HG03103 (cell line): ENCODE results near the gene ZNF670.
"Not testable (repeated sequence)": the region's sequence is repeated elsewhere in the genome, so short reads cannot be mapped to it uniquely, and the experiment has no call there.

ENCODE experiments used
- ATAC-seq: cut with Tn5 transposase; IDR thresholded peaks from one replicate; pipeline ENCODE4 v1.9.1; 2021; ENCODE audit warnings: low read depth; ENCODE audit not compliant: unreplicated experiment

The ZNF670 gene

DNA sequence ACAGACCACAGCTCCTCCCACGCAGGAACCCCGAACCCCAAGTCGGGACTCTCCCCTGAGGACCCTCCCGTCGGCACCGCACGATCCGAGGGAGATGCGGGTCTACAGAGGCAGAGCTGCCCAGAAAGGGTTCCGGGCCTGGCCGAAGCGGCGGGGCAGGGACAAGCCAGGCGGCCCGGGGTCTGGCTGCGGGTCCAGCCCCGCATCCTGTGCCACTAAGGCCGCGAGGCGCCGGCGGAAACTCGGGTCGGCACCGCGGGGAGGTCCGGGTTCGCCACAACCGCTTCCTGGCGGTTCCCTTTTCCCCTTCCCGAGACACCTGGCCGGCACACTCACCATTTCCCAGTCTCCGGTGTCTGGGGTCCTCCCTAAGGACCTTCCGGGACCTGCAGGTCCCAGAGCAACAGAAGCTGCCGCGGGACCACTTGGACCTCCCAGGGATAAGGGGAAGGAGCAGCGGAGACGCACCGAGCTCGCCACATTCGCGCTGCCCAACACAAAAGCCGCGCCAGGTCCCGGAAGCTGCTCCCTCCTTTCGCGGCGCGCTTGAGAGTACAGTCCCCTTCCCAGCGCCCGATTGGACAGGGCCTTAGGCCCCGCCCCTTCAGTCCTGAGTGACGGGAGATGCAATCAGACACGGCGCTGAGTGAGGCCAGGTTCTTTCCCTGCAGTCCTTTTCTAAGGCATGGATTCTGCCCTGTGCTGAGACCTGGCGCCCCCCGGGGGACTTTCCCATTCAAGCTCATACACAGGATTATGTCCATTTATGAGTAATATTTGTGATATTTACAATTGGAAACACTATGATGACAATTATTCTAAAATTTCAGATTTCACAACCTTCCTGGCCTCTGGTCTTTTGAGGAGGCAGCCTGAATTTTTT lies at the start of gene ZNF670:
TSS of gene ZNF670 (minus strand) at position 554 of the 883 bp plus-strand sequence. CDS start at position 339, 215 bp downstream.
- peak; percentile 99 for ATAC-seq

DNA sequence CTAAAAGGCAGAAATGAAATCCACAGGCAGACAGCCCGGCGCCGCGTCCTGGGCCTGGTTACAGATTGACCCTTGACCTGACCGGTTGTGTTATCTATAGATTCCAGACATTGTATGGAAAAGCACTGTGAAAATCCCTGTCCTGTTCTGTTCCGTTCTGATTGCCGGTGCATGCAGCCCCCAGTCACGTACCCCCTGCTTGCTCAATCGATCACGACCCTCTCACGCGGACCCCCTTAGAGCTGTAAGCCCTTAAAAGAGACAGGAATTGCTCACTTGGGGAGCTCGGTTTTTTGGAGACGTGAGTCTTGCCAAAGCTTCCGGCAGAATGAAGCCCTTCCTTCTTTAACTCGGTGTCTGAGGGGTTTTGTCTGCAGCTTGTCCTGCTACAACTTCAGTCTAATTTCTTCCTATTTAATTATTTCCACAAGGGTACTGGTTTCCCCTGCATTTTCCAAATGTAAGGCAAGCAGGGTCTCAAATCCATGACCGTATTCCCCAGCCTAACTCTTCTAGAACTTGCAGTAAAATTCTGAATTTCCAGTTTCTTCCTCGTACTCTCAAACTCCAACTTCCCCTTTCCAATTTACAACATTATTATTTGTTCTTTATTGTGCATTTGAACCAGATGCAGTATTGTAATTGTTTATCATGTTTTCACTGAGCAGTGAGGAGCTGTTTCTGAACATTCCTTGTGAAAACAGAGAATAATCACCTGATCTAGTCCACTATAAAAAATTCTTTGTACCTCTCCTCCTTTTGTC lies 49.1 kb upstream of the ZNF670 start:
- ATAC-seq, result not testable (repeated sequence)

DNA sequence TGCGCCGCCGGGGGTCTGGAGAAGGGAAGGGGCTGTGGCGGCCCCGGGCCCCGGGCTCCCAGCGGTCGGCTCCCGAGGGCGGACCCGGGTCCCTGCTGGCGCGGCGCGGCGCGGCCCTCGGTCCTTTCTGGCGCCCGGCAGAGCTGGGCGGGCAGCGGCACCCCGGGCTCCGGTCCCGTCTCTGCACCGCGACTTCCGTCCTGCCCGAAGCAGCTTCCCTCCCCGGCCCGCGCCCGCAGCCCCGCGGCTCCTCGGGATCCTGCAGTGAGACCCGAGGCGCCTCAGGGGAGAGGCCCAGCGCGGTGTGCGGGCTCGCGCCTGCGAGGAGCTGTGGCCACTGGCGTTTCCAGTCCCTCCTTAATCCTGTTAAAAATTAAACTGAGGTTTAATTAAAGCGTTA lies 48.0 kb upstream of the ZNF670 start:
- ATAC-seq, result peak; percentile 38

DNA sequence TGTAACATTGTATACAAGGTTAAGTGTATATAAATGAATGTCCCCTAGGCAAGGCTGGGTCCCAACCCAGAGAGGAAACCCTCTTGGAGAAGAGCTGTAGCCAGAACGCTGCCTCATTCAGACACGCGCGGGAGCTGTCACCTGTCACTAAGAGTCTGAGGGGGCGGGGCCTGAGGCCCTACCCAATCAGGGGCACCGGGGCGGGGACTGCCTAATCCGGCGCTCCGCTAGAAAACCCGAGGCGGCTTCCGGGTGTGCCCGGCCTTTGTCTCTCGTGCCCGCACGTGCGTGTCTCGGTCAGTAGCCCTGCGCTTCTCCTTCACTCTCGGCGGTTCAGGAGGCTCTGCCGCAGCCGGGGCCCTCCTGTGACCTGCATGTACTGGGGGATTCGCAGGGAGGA lies 47.6 kb upstream of the ZNF670 start:
- ATAC-seq, result peak; percentile 98

DNA sequence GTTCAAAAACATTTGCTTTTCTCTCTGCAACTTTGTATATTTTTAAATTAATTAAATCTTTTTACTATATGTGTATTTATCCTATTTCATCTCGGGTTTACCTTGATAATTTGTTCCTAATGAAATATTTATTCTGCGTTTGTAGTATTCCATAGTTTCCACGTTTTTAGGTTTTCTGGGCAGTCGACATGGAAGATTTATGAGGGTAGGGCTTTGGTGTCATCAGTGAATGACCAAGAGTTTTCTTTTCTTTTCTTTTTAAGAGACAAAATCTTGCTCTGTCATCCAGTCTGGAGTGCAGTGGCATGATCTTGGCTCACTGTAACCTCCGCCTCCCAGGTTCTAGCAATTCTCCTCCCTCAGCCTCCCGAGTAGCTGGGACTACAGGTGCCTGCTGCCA lies 42.8 kb upstream of the ZNF670 start:
- ATAC-seq, result no peak

DNA sequence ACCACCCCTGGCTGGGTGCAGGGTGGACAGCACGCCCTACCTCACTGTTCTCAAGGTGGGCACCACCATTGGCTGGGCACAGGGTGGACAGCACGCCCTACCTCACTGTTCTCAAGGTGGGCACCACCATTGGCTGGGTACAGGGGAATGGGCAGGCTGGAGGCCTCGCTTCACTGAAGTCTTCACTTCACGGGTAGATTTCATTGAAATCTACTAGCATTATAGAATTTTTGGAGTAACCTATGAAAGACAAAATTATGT lies 41.7 kb upstream of the ZNF670 start:
- not testable (repeated sequence) for ATAC-seq

DNA sequence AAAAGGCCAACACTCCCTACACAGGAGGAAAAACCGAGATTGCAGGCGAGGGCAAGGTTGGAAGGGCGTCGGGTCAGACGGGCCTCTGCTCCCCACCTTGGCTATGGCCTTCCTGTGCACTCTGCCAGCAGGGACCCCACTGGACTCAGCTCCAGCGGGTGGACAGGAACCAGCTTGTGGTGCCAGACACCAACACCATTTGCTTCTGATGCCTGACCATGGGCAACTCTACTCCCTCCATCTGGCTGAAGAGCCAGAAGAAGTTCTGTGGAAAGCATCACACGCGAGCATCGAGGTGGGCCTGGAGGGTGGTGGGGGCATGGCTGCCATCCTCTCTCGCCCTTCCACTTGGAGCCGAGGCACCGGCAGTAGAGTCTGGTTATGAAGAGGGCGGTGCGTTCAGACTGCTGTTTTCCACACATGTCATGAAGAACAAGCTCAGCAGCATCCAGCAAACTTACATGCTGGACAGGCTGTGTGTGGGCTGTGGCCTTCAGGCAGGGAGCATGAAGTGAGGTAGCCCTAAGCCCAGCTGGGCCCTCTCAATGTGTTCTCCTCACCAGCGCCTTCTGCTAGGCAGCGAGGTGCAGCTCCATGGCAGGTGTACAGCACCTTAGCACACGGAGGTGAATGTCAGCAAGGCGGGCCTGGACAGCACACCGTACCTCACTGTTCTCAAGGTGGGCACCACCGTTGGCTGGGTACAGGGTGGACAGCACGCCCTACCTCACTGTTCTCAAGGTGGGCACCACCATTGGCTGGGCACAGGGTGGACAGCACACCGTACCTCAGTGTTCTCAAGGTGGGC lies 41.2 kb upstream of the ZNF670 start:
- ATAC-seq, result no peak

DNA sequence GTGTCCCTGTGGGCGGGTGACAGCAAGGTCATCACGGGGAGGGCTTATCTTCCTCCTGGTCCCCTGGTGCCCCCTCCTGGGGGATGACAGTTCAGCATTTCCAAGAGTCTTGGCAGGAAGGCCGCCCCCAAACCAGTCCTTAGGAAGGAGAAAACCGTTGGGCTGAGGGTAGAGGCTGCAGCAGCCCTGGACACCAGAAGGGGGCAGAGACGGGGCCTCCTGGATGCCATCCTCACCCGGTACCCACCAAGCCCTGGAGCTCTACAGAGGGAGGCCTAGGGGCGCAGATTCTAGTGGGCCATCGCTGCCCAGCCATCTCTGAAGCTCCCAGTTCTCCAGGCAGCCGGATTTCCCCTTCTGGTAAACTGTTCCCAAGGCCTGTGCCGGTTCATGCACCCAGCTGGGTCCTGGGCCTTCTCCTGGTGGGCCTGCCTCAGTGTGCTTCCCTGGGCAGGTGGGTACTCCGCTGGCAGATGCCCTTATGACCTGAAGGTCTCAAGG lies 40.4 kb upstream of the ZNF670 start:
- ATAC-seq, result no peak

DNA sequence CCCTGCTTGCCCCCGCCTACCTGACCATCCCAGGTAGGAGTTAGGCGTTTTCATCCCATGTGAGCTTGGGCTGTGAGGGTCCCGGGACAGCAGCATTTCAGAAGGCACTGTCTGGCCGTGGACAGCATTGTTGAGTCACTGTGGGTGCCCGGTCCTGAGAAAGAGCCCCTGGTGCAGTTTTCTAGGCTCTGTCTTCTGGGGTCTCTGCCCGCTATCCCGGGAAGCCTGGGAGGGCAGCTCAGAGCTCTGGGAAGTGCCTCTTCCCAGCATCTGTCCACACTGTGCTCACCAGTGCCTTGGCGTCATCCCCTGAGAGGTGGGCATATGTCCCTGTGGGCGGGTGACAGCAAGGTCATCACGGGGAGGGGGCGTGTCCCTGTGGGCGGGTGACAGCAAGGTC lies 36.9 kb upstream of the ZNF670 start:
- ATAC-seq, result no peak

DNA sequence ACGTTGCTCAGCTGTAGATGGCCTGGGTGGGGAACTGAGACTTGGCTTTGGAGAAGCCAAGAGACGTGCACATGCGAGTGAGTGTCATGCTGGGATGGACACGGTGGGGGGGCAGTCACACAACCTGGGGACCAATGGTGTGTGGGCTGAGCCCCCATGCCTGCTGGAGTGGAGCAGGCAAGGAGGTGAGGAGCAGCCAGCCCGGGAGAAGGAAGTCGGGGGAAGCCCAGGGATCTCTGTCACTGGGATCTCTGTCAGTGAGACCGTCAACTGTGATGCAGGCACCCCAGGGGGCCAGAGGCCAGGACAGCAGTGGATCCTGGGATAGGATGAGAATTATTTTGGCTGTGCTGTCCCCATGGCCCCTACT lies 36.5 kb upstream of the ZNF670 start:
- ATAC-seq, result no peak

DNA sequence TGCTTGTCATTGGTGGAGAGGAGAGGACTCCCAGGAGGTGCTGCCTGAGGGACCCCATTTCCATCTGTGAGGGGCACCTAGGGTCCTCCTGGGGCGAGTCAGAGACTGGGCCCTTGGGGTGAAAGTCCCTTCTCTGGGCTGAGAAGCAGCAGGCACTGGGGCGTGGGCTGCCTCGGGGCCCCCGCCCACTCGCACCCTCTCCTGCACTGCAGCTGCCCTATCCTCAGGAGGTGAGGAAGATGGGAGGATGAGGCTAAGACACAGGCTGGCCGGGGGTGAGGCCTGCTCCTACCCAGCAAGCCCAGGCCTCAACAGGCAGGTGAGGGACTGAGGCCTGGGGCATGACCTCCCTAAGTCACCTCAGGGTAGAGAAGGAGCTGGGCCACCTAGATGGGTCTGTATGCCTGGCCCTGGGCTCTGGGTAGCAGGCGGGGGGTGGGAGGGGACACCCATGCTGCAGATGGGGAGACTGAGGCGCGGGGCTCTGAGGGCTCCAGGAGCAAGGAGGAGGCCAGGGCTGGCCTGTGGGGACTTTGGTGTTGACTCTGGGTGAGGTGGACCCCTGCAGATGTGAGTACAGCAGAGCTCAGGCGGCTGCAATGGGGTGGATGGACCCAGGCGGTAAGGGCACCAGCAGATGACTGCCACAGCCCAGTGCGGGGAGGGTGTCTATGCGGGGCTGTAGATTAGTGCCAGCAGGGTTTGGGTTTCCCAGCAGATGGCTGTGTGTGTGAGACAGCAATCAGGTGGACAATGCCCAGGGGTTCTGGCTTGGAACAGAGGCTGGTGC lies 35.9 kb upstream of the ZNF670 start:
- ATAC-seq, result no peak

DNA sequence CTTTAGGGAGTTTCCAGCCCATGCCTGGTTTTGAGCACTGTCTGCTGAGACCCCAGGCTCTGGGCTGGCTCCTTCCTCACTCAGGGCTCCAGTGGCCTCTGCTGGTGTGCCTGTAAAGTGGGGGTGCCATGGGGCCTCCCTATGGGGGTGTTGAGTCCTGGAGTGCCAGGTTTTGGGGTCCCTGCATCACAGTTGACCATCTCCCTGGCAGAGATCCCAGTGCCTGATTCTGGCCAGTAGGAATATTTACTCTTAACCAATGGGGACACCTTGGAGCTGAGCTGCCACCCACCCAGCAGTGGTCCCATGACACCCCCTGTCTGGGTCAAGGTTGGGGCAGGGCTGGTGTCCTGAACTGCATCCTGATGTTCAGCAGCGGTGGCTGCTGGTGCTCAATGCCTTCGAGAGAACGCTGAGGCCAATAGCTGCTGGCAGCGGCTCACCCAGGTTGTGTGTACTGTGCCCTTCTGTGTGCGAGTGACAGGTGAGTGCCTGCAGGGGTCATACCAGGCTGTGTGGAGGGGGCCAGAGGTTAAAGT lies 35.2 kb upstream of the ZNF670 start:
- ATAC-seq, result no peak

DNA sequence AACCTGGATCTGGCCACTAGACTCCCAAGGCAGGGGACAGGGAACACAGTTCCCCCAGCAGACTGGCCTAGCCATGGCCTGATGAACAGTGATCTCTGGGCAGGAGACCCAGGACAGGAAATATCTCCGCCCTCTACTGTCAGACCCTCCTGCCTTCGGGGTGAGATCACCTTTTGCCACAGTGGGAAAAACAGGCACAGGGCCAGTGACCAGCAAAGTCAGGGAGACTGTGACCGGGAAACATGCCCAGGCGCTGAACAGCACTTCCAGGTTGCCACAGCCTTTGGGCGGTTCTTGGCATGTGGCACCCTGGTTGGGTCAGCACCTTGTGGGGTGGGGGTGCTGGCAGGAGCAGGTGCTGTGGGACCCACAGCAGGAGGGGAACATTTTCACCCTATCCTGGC lies 34.5 kb upstream of the ZNF670 start:
- no peak for ATAC-seq

DNA sequence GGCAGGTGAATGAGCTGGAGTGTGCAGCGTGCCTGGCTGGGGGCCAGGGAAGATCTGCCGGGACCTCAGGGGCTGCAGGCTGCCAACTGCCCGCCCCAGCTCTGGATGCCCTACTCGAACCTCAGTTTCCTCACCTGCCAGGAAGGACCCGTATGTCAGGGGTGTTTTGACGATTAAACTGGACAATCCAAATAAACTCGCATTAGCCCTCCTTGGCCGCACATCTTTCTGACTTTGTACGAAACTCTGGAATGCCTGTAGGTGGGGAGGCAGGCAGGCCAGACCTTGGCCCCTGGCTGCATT lies 33.8 kb upstream of the ZNF670 start:
- no peak for ATAC-seq

DNA sequence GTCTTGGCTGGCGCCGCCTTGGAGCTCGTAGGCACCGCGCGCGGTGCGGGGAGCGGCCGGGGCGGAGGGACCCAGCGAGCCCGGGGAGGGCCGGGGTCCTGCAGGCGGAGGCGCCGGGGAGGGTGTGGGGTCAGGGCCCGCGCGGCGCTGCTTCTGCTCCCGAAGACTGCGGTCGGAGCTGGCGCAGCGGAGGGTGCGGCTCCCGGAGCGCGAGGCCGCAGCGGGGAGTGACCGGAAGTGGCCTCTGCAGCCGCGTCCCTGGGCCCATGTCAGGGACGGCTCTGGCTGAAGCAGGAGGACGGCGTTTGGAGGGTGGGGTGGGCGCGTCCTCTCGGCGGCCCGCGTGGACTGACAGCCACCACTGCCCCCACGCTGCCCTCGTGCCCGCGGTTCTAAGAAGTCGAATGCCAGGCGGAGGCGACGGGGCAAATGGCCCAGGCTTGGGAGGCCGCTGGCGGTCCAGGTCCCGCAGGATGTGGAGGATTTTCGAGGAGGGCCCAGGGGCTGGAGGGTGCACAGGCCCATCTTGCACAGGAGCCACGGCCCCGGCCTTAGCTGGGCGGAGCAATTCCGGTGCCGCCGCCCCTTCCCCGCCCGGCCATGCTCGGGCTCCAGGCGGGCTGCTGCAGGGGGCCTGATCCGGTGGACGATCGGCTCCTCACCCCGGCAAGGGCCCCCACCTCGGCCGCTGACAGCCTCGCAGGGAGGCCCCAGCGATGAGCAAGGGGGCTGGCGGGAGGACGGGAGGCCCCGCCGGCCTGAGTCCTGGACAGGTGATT lies 33.3 kb upstream of the ZNF670 start:
- ATAC-seq, result no peak

DNA sequence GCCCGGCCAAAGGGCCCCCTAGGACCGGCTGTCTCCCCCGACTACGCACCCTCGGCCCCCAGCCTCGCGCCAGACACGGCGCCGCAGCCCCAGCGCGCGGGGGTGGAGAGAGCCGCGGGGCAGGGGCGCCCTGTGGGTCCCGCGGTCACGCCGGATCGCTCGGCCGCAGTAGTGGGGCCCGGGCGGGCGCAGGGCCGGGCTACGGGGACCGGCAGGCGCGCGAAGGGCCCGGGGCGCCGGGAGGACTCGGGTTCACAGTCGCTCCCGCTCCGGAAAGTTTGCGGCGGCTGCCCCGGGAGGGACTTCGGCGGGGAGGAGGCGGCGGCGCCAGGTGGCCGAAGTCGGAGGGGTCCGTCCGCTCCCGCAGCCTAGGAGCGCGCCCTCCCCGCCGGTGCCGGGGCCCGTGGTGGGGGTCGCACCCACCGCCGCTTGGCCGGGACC lies 32.7 kb upstream of the ZNF670 start:
- ATAC-seq, result no peak

DNA sequence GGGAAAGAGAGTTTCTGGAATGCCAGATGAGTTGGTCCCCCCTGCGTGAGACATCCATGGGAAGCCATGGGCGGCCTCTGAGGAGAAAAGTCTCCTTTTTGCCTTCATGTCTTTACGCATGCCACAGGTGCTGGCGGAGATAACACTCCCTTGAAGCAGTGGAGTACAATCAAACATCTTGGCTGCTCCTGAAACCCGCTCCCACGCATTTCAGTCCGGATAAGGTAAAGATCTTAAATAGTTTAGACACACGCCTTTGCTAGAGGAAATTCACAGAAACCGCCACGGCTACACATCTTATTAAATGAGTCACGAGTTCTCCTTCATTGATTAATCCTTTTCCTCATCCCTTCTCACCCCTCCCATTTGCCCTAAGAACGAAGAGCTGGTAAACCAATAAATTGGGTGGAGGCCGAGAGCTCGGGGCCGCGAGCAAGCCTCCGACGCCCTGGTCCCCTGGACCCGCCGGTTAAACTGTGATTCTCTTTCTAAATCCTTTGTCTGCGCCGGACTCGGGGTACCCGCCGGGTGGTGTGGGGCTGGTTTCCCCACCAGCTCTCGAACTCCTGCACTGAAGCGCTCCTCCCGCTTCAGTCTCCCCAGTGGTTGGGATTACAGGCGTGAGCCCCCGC lies 32.1 kb upstream of the ZNF670 start:
- ATAC-seq, result no peak

DNA sequence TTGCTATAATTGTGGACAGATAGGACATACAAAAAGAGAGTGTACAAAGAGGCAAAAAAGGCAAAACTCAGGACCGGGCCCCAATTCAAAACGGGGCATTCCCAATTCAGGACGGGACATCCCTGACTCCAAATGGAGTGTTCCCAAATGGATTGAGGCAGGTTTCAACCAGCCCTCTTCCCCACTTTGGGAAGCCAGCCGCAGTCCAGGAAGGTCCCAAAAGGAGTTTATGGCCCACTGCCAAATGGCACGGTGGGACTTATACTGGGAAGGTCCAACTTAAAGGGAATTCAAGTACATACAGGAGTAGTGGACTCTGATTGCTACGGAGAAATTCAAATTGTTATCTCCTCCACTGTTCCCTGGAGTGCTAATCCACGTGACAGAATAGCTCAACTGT lies 29.1 kb upstream of the ZNF670 start:
- ATAC-seq, result no peak

DNA sequence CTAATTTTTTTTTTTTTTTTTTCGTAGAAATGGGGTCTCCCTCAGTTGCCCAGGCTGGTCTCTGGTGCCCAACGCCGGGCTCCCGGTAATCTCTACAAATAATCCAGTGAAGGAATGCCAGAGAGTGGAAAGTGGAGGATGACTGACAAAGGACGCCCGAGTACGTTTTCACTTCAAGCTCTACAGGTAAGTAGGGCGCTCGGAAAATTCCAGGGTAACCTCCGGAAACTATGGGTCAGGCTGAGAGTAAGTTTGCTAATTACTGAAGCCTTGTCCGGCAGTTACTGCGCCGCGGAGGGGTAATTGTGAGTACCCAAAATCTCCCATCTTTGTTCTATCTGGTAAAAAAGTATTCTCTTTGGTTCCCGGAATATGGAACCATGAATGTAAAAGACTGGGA lies 27.4 kb upstream of the ZNF670 start:
- ATAC-seq, result no peak
